ENCODE measurements around the gene DOCK1. TPM values are rescaled to one million over a fixed set of nuclear protein-coding genes. Genes with fewer than 3 reads are reported as not detected.

DOCK1 gene
- total RNA-seq, 2 donors from 2014 or later: 72.4 to 89.3 TPM

- Mint-ChIP-seq H3K4me1 (no peaks in the 10 kb centered on the region), H3K27ac (no peak overlapping the region), H3K27me3 (ENCODE audit: insufficient read depth) (no peaks in the 10 kb centered on the region), H3K9me3 (no peaks in the 10 kb centered on the region), H3K36me3 (ENCODE audit: low read depth) (peaks cover 75% of the 10 kb centered on the region), H3K4me3 (no peak overlapping the region)
- Histone ChIP-seq H3K9me3 (ENCODE audit: control insufficient read depth, low read length) (no peaks in the 10 kb centered on the region), H3K27ac (ENCODE audit: low read depth, low read length) (no peak overlapping the region), H3K36me3 (ENCODE audit: control insufficient read depth, insufficient read depth, low read length) (peaks cover 19% of the 10 kb centered on the region), H3K27me3 (ENCODE audit: control insufficient read depth, insufficient read depth, low read length, poor library complexity, severe bottlenecking) (no peaks in the 10 kb centered on the region), H3K4me1 (ENCODE audit: control insufficient read depth, insufficient read depth, low read length) (no peaks in the 10 kb centered on the region), H3K4me3 (ENCODE audit: low read length) (no peak overlapping the region), H3K9ac (ENCODE audit: extremely low read depth, low read length, poor library complexity, severe bottlenecking) (no peak overlapping the region)
- TF ChIP-seq CTCF (conservative IDR thresholded peaks at IDR 0.05): no peak
- WGBS, 2 experiments (ENCODE audit: insufficient coverage in 1 of 2, insufficient read length in 1 of 2): 96% methylated on average over 4 to 11 of the region's 11 CpGs
- DNase-seq: no peak
These were observed 535.1 kb downstream of the DOCK1 start for GRCh38 chr10:127440371-127440770.

GRCh38 chr10:127441350-127442219 is 536.4 kb downstream of the DOCK1 start:
- H3K9me3 Mint-ChIP-seq: no peaks in the 10 kb centered on the region
- H3K4me3 Mint-ChIP-seq: no peak overlapping the region
- no peaks in the 10 kb centered on the region for H3K27me3 ChIP-seq (ENCODE audit: control insufficient read depth, insufficient read depth, low read length, poor library complexity, severe bottlenecking)
- peaks cover under 1% of the 10 kb centered on the region for H3K4me1 Mint-ChIP-seq
- H3K27me3 Mint-ChIP-seq (ENCODE audit: insufficient read depth): no peaks in the 10 kb centered on the region
- H3K9ac ChIP-seq (ENCODE audit: extremely low read depth, low read length, poor library complexity, severe bottlenecking): no peak overlapping the region
- no peak for TF ChIP-seq CTCF (conservative IDR thresholded peaks at IDR 0.05)
- WGBS, 2 experiments (ENCODE audit: insufficient coverage in 1 of 2, insufficient read length in 1 of 2): 78 to 80% methylated on average over 11 to 16 of the region's 16 CpGs
- H3K36me3 Mint-ChIP-seq (ENCODE audit: low read depth): peaks cover 81% of the 10 kb centered on the region
- H3K36me3 ChIP-seq (ENCODE audit: control insufficient read depth, insufficient read depth, low read length): peaks cover 19% of the 10 kb centered on the region
- H3K27ac Mint-ChIP-seq: peak overlapping the region; percentile 35
- no peak overlapping the region for H3K4me3 ChIP-seq (ENCODE audit: low read length)
- DNase-seq: peak; percentile 84
- H3K27ac ChIP-seq (ENCODE audit: low read depth, low read length): no peak overlapping the region
- H3K9me3 ChIP-seq (ENCODE audit: control insufficient read depth, low read length): no peaks in the 10 kb centered on the region
- H3K4me1 ChIP-seq (ENCODE audit: control insufficient read depth, insufficient read depth, low read length): no peaks in the 10 kb centered on the region

- Histone ChIP-seq H3K4me3 (ENCODE audit: low read length) (no peak overlapping the region), H3K9ac (ENCODE audit: extremely low read depth, low read length, poor library complexity, severe bottlenecking) (no peak overlapping the region), H3K4me1 (ENCODE audit: control insufficient read depth, insufficient read depth, low read length) (no peaks in the 10 kb centered on the region), H3K27ac (ENCODE audit: low read depth, low read length) (no peak overlapping the region), H3K27me3 (ENCODE audit: control insufficient read depth, insufficient read depth, low read length, poor library complexity, severe bottlenecking) (no peaks in the 10 kb centered on the region), H3K36me3 (ENCODE audit: control insufficient read depth, insufficient read depth, low read length) (peaks cover 19% of the 10 kb centered on the region), H3K9me3 (ENCODE audit: control insufficient read depth, low read length) (no peaks in the 10 kb centered on the region)
- H3K27me3 Mint-ChIP-seq (ENCODE audit: insufficient read depth): no peaks in the 10 kb centered on the region
- WGBS, 2 experiments (ENCODE audit: insufficient coverage in 1 of 2, insufficient read length in 1 of 2): 85 to 92% methylated on average over 3 to 5 of the region's 5 CpGs
- H3K27ac Mint-ChIP-seq: peak overlapping the region; percentile 35
- DNase-seq: no peak
- no peaks in the 10 kb centered on the region for H3K9me3 Mint-ChIP-seq
- H3K36me3 Mint-ChIP-seq (ENCODE audit: low read depth): peaks cover 82% of the 10 kb centered on the region
- no peak overlapping the region for H3K4me3 Mint-ChIP-seq
- H3K4me1 Mint-ChIP-seq: peaks cover 3% of the 10 kb centered on the region
- no peak for TF ChIP-seq CTCF (conservative IDR thresholded peaks at IDR 0.05)
These were observed 536.9 kb downstream of the DOCK1 start for GRCh38 chr10:127442220-127442525.

Measured in endodermal cell (in vitro differentiated cells).